Body of pancreas (tissue), 4 donors: ENCODE data around the gene MYLK.

ENCODE experiments used
- CTCF ChIP-seq, 7 experiments: fragments of 450-650 bp in 4 of 7; fragments of 200-600 bp in 3 of 7; sonication (generic) in 3 of 7; IDR thresholded peaks; one replicate each; pipeline ENCODE4 v1.5.1; 2016 to 2019; ENCODE audit warnings: antibody characterized with exemption in 7 of 7
- POLR2A ChIP-seq, 3 donors: fragments of 450-650 bp; IDR thresholded peaks; one replicate each; pipeline ENCODE4 v1.6.1; 2016; ENCODE audit warnings: antibody characterized with exemption in 3 of 3, mild to moderate bottlenecking in 2 of 3

GRCh38 chr3:123809597-123809996 lies 74.5 kb downstream of the MYLK start:
- TF ChIP-seq CTCF (IDR thresholded peaks at IDR 0.05), result no peak
- TF ChIP-seq POLR2A (IDR thresholded peaks at IDR 0.05), result no peak
